Thymus (tissue), 11 donors: ENCODE results near the gene FAM149A. TPM values are rescaled to one million over a fixed set of nuclear protein-coding genes. Genes with fewer than 3 reads are reported as not detected.

Experiments used
- DNase-seq, 9 donors: peaks; one replicate each; pipeline ENCODE4 v3.0.0-alpha.2; 2013; ENCODE audit warnings: low spot score in 9 of 9, low read depth in 6 of 9, missing footprints in 1 of 9
- H3K27ac ChIP-seq, 2 donors: one replicate each; pipeline ENCODE4 v1.5.1; 2013; ENCODE audit warnings: control low read depth in 1 of 2, low read depth in 1 of 2, low read length in 1 of 2, mild to moderate bottlenecking in 1 of 2, moderate library complexity in 1 of 2
- H3K27me3 ChIP-seq, 2 donors: one replicate each; pipeline ENCODE4 v1.5.1; 2013; ENCODE audit warnings: low read length in 1 of 2; ENCODE audit not compliant: control insufficient read depth in 2 of 2, insufficient read depth in 1 of 2
- H3K36me3 ChIP-seq, 2 donors: one replicate each; pipeline ENCODE4 v1.5.1; 2013; ENCODE audit warnings: low read length in 1 of 2, mild to moderate bottlenecking in 1 of 2, moderate library complexity in 1 of 2; ENCODE audit not compliant: control insufficient read depth in 2 of 2, insufficient read depth in 2 of 2
- H3K4me1 ChIP-seq, 2 donors: one replicate each; pipeline ENCODE4 v1.5.1; 2013; ENCODE audit warnings: low read length in 2 of 2; ENCODE audit not compliant: control insufficient read depth in 2 of 2, insufficient read depth in 2 of 2
- H3K4me3 ChIP-seq, 2 donors: one replicate each; pipeline ENCODE4 v1.5.1; 2013; ENCODE audit warnings: low read length in 2 of 2, control low read depth in 1 of 2, mild to moderate bottlenecking in 1 of 2
- H3K9me3 ChIP-seq, 2 donors: one replicate each; pipeline ENCODE4 v1.5.1; 2013; ENCODE audit warnings: low read length in 1 of 2, mild to moderate bottlenecking in 1 of 2; ENCODE audit not compliant: control insufficient read depth in 2 of 2, insufficient read depth in 1 of 2
- WGBS: extraction: QIAGEN DNeasy Blood & Tissue Kit; methylation state at CpG from one replicate; pipeline ENCODE4 v1.1.7; 2013; 5-methylcytosine and 5-hydroxymethylcytosine counted together
- polyA plus RNA-seq: library from polyadenylated mRNA; stranded (reverse); fragments of 200-250 nt; gene quantifications from one replicate; pipeline ENCODE4 v1.2.3, GENCODE V29; 2013
- total RNA-seq: library from RNA; stranded (reverse); fragments of 120-200 nt; gene quantifications from one replicate; pipeline ENCODE4 v1.2.4, GENCODE V29; 2013
- donor health status: healthy.

FAM149A gene
- total and polyA plus RNA-seq, 2 donors = 1.9 to 3.8 TPM

- DNase-seq = peak in 1 of 9 donors; percentile 19
- Histone ChIP-seq H3K36me3 (no peaks in the 10 kb centered on the region), H3K9me3 (no peaks in the 10 kb centered on the region), H3K4me3 (no peak overlapping the region), H3K27me3 (peaks cover 0 to 3% of the 10 kb centered on the region in 2 donors), H3K4me1 (no peaks in the 10 kb centered on the region), H3K27ac (no peak overlapping the region)
- WGBS = 83% methylated on average over 7 of the region's 7 CpGs
These were observed 30.3 kb upstream of the FAM149A start for GRCh38 chr4:186074189-186074588.

- Histone ChIP-seq H3K27ac (no peak overlapping the region), H3K36me3 (no peaks in the 10 kb centered on the region), H3K9me3 (no peaks in the 10 kb centered on the region), H3K4me3 (no peak overlapping the region), H3K4me1 (no peaks in the 10 kb centered on the region), H3K27me3 (peaks cover 0 to 6% of the 10 kb centered on the region in 2 donors)
- WGBS = 83% methylated on average over 11 of the region's 11 CpGs
- DNase-seq = no peak
These were observed 25.4 kb upstream of the FAM149A start for GRCh38 chr4:186078981-186079638.

- DNase-seq = no peak
- Histone ChIP-seq H3K4me3 (no peak overlapping the region), H3K27me3 (peaks cover 0 to 6% of the 10 kb centered on the region in 2 donors), H3K4me1 (no peaks in the 10 kb centered on the region), H3K27ac (no peak overlapping the region), H3K9me3 (no peaks in the 10 kb centered on the region), H3K36me3 (no peaks in the 10 kb centered on the region)
- 95% methylated on average over 9 of the region's 9 CpGs for WGBS
These were observed 24.8 kb upstream of the FAM149A start for GRCh38 chr4:186079694-186080093.

- Histone ChIP-seq H3K4me1 (no peaks in the 10 kb centered on the region), H3K36me3 (no peaks in the 10 kb centered on the region), H3K27me3 (peaks cover 0 to 6% of the 10 kb centered on the region in 2 donors), H3K9me3 (no peaks in the 10 kb centered on the region), H3K4me3 (no peak overlapping the region), H3K27ac (no peak overlapping the region)
- WGBS = 94% methylated on average over 15 of the region's 15 CpGs
- DNase-seq = no peak
These were observed 23.2 kb upstream of the FAM149A start for GRCh38 chr4:186081202-186081807.

GRCh38 chr4:186082221-186082620, 22.3 kb upstream of the FAM149A start:
- DNase-seq = no peak
- Histone ChIP-seq H3K4me1 (no peaks in the 10 kb centered on the region), H3K36me3 (no peaks in the 10 kb centered on the region), H3K9me3 (no peaks in the 10 kb centered on the region), H3K4me3 (no peak overlapping the region), H3K27ac (no peak overlapping the region), H3K27me3 (peaks cover 0 to 6% of the 10 kb centered on the region in 2 donors)
- 97% methylated on average over 4 of the region's 4 CpGs for WGBS

- Histone ChIP-seq H3K9me3 (no peaks in the 10 kb centered on the region), H3K36me3 (no peaks in the 10 kb centered on the region), H3K4me1 (no peaks in the 10 kb centered on the region), H3K4me3 (no peak overlapping the region), H3K27me3 (no peaks in the 10 kb centered on the region), H3K27ac (no peak overlapping the region)
- DNase-seq = no peak
These were observed 16.0 kb upstream of the FAM149A start for GRCh38 chr4:186088523-186088922.

GRCh38 chr4:186092296-186092695, 12.2 kb upstream of the FAM149A start:
- Histone ChIP-seq H3K36me3 (no peaks in the 10 kb centered on the region), H3K4me1 (no peaks in the 10 kb centered on the region), H3K4me3 (no peak overlapping the region), H3K27ac (no peak overlapping the region), H3K9me3 (no peaks in the 10 kb centered on the region), H3K27me3 (peaks cover 0 to 2% of the 10 kb centered on the region in 2 donors)
- DNase-seq = no peak
- WGBS = 96% methylated on average over 17 of the region's 17 CpGs

GRCh38 chr4:186095406-186095805, 9.1 kb upstream of the FAM149A start:
- no peak overlapping the region for H3K4me3 ChIP-seq
- no peak overlapping the region for H3K27ac ChIP-seq
- H3K4me1 ChIP-seq = no peaks in the 10 kb centered on the region

GRCh38 chr4:186096681-186097165, 7.8 kb upstream of the FAM149A start:
- 90% methylated on average over 9 of the region's 9 CpGs for whole genome bisulfite sequencing
- no peak for DNase-seq
- Histone ChIP-seq H3K27me3 (peaks cover 0 to 2% of the 10 kb centered on the region in 2 donors), H3K36me3 (no peaks in the 10 kb centered on the region), H3K4me3 (no peak overlapping the region), H3K9me3 (no peaks in the 10 kb centered on the region), H3K4me1 (no peaks in the 10 kb centered on the region), H3K27ac (no peak overlapping the region)

More at GRCh38 chr4:186095406-186095805, 9.1 kb upstream of the FAM149A start:
- no peaks in the 10 kb centered on the region for H3K36me3 ChIP-seq
- WGBS = 91% methylated on average over 13 of the region's 13 CpGs
- no peaks in the 10 kb centered on the region for H3K9me3 ChIP-seq
- DNase-seq = no peak
- H3K27me3 ChIP-seq = peaks cover 0 to 2% of the 10 kb centered on the region in 2 donors
